DOHH2 (cell line): ENCODE measurements around the gene ST7.

Experiments
- H3F3A ChIP-seq: fragments of 200-600 bp; sonication (generic), shearing (Covaris generic); 2 replicates; pipeline ENCODE4 v1.6.0; 2016; ENCODE audit warnings: antibody characterized with exemption, mild to moderate bottlenecking; ENCODE audit not compliant: control insufficient read depth, insufficient read depth
- H3K27ac ChIP-seq: fragments of 200-600 bp; sonication (generic); 2 replicates; pipeline ENCODE4 v1.5.1; 2014; ENCODE audit warnings: low read depth, mild to moderate bottlenecking, low read length, moderate library complexity
- H3K27me3 ChIP-seq: fragments of 200-600 bp; sonication (generic); 2 replicates; pipeline ENCODE4 v1.6.1; 2014; ENCODE audit warnings: mild to moderate bottlenecking, low read length, mixed read lengths; ENCODE audit not compliant: control insufficient read depth
- H3K36me3 ChIP-seq: fragments of 200-600 bp; sonication (generic); 2 replicates; pipeline ENCODE4 v1.6.1; 2014; ENCODE audit warnings: mild to moderate bottlenecking, low read length, moderate library complexity, mixed read lengths; ENCODE audit not compliant: control insufficient read depth
- H3K4me1 ChIP-seq: fragments of 200-600 bp; sonication (generic); 2 replicates; pipeline ENCODE4 v1.6.1; 2014; ENCODE audit warnings: mild to moderate bottlenecking, low read length, mixed read lengths; ENCODE audit not compliant: control insufficient read depth
- H3K4me2 ChIP-seq: fragments of 200-600 bp; sonication (generic); 2 replicates; pipeline ENCODE4 v1.6.0; 2014; ENCODE audit warnings: mild to moderate bottlenecking, low read length, moderate library complexity
- H3K4me3 ChIP-seq: fragments of 200-600 bp; sonication (generic); 2 replicates; pipeline ENCODE4 v1.5.1; 2014; ENCODE audit warnings: mild to moderate bottlenecking, low read length, mixed read lengths
- H3K79me2 ChIP-seq: fragments of 200-600 bp; sonication (generic); 2 replicates; pipeline ENCODE4 v1.6.1; 2014; ENCODE audit warnings: mild to moderate bottlenecking, low read length, mixed read lengths; ENCODE audit not compliant: control insufficient read depth
- H3K9me2 ChIP-seq: fragments of 200-600 bp; sonication (generic); replicated peaks from 2 replicates; pipeline ENCODE4 v1.6.1; 2014; ENCODE audit warnings: mild to moderate bottlenecking, low read length, mixed read lengths; ENCODE audit not compliant: control insufficient read depth
- H3K9me3 ChIP-seq: fragments of 200-600 bp; sonication (generic); 2 replicates; pipeline ENCODE4 v1.6.1; 2014; ENCODE audit warnings: antibody characterized with exemption, low read length, mixed read lengths; ENCODE audit not compliant: control insufficient read depth, insufficient read depth
- H4K20me1 ChIP-seq: fragments of 200-600 bp; sonication (generic); 2 replicates; pipeline ENCODE4 v1.6.0; 2014; ENCODE audit warnings: low read depth, mild to moderate bottlenecking, antibody characterized with exemption, low read length, moderate library complexity; ENCODE audit not compliant: control insufficient read depth, insufficient read depth
- EZH2phosphoT487 ChIP-seq: fragments of 200-600 bp; sonication (generic); IDR thresholded peaks from 2 replicates; pipeline ENCODE4 v1.6.1; 2017; ENCODE audit warnings: borderline replicate concordance, mild to moderate bottlenecking, antibody characterized with exemption, low read length, moderate library complexity, mixed read lengths
- TF ChIP-seq, protein P1 (sequence below): fragments of 200-600 bp; sonication (generic); IDR thresholded peaks from one replicate; pipeline ENCODE4 v1.5.1; 2014; ENCODE audit warnings: antibody characterized with exemption, mild to moderate bottlenecking, low read depth, low read length; ENCODE audit not compliant: poor library complexity, severe bottlenecking

ST7 gene

DNA sequence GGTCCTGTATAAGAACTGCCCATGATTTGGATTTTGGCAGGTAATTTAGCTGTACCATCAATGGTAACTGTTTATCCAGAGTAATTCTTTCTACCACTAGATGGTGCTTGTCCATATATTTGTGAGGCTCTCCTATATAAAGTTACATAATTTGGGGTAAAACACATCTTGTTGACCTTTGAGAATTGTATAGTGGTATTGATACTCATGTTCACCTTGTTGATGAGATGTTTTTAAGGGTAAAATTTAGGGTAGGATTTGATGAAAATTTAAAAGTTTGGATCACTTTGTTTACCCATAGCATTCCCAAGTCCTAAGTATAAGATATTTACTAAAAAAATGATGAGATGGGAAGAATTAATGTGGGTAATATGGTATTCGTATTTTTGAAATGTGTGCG lies 31.6 kb downstream of the ST7 start:
- Histone ChIP-seq H3K4me2 (no peak overlapping the region), H3K4me1 (no peaks in the 10 kb centered on the region), H4K20me1 (no peaks in the 10 kb centered on the region), H3F3A (no peaks in the 10 kb centered on the region), H3K4me3 (no peak overlapping the region), H3K9me3 (no peaks in the 10 kb centered on the region), H3K27me3 (no peaks in the 10 kb centered on the region), H3K27ac (no peak overlapping the region), H3K79me2 (no peaks in the 10 kb centered on the region), H3K36me3 (no peaks in the 10 kb centered on the region), H3K9me2 (no peaks in the 10 kb centered on the region)
- TF ChIP-seq, protein P1, sequence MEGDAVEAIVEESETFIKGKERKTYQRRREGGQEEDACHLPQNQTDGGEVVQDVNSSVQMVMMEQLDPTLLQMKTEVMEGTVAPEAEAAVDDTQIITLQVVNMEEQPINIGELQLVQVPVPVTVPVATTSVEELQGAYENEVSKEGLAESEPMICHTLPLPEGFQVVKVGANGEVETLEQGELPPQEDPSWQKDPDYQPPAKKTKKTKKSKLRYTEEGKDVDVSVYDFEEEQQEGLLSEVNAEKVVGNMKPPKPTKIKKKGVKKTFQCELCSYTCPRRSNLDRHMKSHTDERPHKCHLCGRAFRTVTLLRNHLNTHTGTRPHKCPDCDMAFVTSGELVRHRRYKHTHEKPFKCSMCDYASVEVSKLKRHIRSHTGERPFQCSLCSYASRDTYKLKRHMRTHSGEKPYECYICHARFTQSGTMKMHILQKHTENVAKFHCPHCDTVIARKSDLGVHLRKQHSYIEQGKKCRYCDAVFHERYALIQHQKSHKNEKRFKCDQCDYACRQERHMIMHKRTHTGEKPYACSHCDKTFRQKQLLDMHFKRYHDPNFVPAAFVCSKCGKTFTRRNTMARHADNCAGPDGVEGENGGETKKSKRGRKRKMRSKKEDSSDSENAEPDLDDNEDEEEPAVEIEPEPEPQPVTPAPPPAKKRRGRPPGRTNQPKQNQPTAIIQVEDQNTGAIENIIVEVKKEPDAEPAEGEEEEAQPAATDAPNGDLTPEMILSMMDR: peak; percentile 86
- TF ChIP-seq EZH2phosphoT487: no peak

DNA sequence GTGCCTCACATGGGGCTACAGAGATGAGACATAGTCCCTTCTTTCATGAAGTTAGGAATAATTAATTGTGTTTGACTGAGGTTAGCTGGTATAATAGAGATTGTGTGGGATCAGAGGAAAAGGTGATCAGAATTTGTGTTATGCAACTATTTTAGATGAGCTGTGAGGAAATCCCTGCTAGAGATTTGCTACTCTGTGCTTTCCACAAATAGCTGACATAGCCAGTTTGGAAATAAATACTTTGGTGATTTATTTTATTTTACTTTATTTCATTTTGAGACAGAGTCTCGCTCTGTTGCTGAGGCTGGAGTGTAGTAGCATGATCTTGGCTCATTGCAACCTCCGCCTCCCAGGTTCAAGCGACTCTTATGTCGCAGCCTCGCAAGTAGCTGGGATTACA lies 32.3 kb downstream of the ST7 start:
- no peak overlapping the region for H3K27ac ChIP-seq
- no peaks in the 10 kb centered on the region for H4K20me1 ChIP-seq
- no peaks in the 10 kb centered on the region for H3K36me3 ChIP-seq
- no peaks in the 10 kb centered on the region for H3K9me3 ChIP-seq
- TF ChIP-seq, protein P1: no peak
- no peak for TF ChIP-seq EZH2phosphoT487
- no peaks in the 10 kb centered on the region for H3K79me2 ChIP-seq
- H3F3A ChIP-seq: no peaks in the 10 kb centered on the region
- no peaks in the 10 kb centered on the region for H3K27me3 ChIP-seq
- H3K4me3 ChIP-seq: no peak overlapping the region
- H3K9me2 ChIP-seq: no peaks in the 10 kb centered on the region
- H3K4me2 ChIP-seq: no peak overlapping the region
- no peaks in the 10 kb centered on the region for H3K4me1 ChIP-seq

DNA sequence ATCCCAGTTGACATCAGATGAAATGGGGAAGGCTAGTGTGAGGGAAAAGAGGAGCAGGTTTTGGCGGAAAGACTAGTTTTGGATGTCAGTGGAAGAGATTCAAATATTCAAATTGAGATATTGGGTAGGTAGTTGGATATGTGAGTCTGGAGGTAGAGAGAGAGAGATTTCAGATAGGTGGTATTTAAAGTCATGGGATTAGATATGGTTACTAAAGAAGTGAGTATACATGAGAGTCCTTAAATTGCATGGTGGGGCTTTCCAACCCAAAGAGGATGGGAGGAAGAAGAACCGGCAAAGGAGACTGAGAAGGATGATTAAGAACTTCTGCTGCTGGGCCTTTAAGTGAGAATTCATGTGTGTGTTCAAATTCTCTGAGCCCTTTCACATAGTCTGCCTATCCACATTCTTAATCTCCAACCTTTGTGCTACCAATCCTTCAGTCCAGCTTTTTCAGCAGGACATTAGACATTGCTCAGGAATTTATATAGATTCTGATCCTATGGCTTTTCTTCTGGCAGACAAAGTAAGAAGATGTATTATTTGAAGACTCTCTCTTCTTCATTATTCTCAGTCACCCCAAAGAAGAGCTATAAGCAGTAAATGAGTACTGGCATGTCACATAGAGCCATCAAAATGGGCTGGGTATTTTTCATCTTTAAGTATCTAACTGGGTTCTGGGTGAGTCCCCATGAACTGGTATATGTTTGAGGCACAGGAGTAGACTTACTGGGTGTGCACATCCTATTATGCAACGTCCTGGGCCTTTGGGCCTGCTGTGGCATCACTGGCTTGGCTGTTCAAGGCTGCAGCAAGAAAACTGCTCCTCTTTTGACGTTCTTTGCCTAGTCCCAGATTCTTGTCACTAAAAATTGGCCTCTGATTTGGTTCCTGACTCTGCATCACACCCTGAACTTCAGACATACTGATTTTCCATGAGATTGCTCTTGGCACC lies 33.6 kb downstream of the ST7 start:
- H3K27me3 ChIP-seq: no peaks in the 10 kb centered on the region
- no peaks in the 10 kb centered on the region for H3K79me2 ChIP-seq
- no peak for TF ChIP-seq EZH2phosphoT487
- TF ChIP-seq, protein P1: no peak
- H3K9me2 ChIP-seq: no peaks in the 10 kb centered on the region
- H3K9me3 ChIP-seq: no peaks in the 10 kb centered on the region
- no peaks in the 10 kb centered on the region for H4K20me1 ChIP-seq
- H3K4me3 ChIP-seq: no peak overlapping the region
- H3K4me1 ChIP-seq: no peaks in the 10 kb centered on the region
- H3K36me3 ChIP-seq: no peaks in the 10 kb centered on the region
- H3K4me2 ChIP-seq: no peak overlapping the region
- no peaks in the 10 kb centered on the region for H3F3A ChIP-seq
- H3K27ac ChIP-seq: no peak overlapping the region
